HepG2 (cell line): ENCODE measurements around the gene ABHD17A. TPM values are rescaled to one million over a fixed set of nuclear protein-coding genes. Genes with fewer than 3 reads are reported as not detected.

ENCODE experiments used
- HES4 ChIP-seq: sonication (generic); formaldehyde crosslinking; IDR thresholded peaks from 2 replicates; pipeline ENCODE4 v1.9.0; 2021; ENCODE audit warnings: mild to moderate bottlenecking, missing genetic modification reagents, borderline replicate concordance
- HNRNPH1 ChIP-seq: fragments of 200-400 bp; formaldehyde crosslinking; optimal IDR thresholded peaks from 2 replicates; pipeline ENCODE3; 2017; ENCODE audit warnings: mild to moderate bottlenecking, low read depth, low read length
- MBD4 ChIP-seq: IDR thresholded peaks from 2 replicates; pipeline ENCODE4 v1.6.1; 2012; ENCODE audit warnings: low read length, inconsistent platforms, borderline replicate concordance
- MIER2 ChIP-seq: IDR thresholded peaks from 2 replicates; pipeline ENCODE4 v1.6.1; 2016; ENCODE audit warnings: missing biosample characterization, missing genetic modification reagents
- PHF21A ChIP-seq: sonication (generic); formaldehyde crosslinking; IDR thresholded peaks from 2 replicates; pipeline ENCODE4 v1.5.0; 2020; ENCODE audit warnings: mild to moderate bottlenecking, missing genetic modification reagents
- ZMYM2 ChIP-seq: sonication (generic); formaldehyde crosslinking; IDR thresholded peaks from 2 replicates; pipeline ENCODE4 v1.8.0; 2022; ENCODE audit warnings: mild to moderate bottlenecking, missing genetic modification reagents
- ZNF235 ChIP-seq: sonication (generic); formaldehyde crosslinking; IDR thresholded peaks from 2 replicates; pipeline ENCODE4 v1.8.1; 2023; ENCODE audit warnings: mild to moderate bottlenecking, missing genetic modification reagents, borderline replicate concordance
- ZNF333 ChIP-seq: sonication (generic); formaldehyde crosslinking; IDR thresholded peaks from 2 replicates; pipeline ENCODE4 v1.4.0; 2020; ENCODE audit warnings: mild to moderate bottlenecking, missing genetic modification reagents, borderline replicate concordance
- ZNF432 ChIP-seq: sonication (generic); formaldehyde crosslinking; IDR thresholded peaks from 2 replicates; pipeline ENCODE4 v1.5.0; 2020; ENCODE audit warnings: missing genetic modification reagents, mild to moderate bottlenecking, borderline replicate concordance
- ZNF780A ChIP-seq: sonication (generic); formaldehyde crosslinking; IDR thresholded peaks from 2 replicates; pipeline ENCODE4 v1.8.0; 2022; ENCODE audit warnings: mild to moderate bottlenecking, missing genetic modification reagents, moderate library complexity
- ZNF788 ChIP-seq: sonication (generic); formaldehyde crosslinking; IDR thresholded peaks from 2 replicates; pipeline ENCODE4 v1.5.0; 2020; ENCODE audit warnings: mild to moderate bottlenecking, missing genetic modification reagents, borderline replicate concordance
- ZNF850 ChIP-seq: sonication (generic); formaldehyde crosslinking; conservative IDR thresholded peaks from 2 replicates; pipeline ENCODE4 v1.9.0; 2021; ENCODE audit warnings: mild to moderate bottlenecking, missing genetic modification reagents
- polyA plus RNA-seq, 8 experiments: library from polyadenylated mRNA; depleted of rRNA in 3 of 8; stranded (reverse) in 7 of 8; unstranded in 1 of 8; fragments of >200 nt; fragmentation: Illumina TruSeq in 4 of 8; extraction: Trizol in 4 of 8; gene quantifications; 2 replicates each; pipeline versions ENCODE4 v1.2.1 to v1.2.3, GENCODE V29; 2011 to 2016; ENCODE audit warnings: low read depth in 4 of 8, missing spikeins in 1 of 8, mixed read lengths in 1 of 8; ENCODE audit not compliant: insufficient read depth in 1 of 8
- total RNA-seq, 5 experiments: library from RNA; depleted of rRNA; stranded (reverse); fragments of >200 nt; fragmentation: Illumina TruSeq; extraction: Trizol; gene quantifications; 2 replicates each; pipeline ENCODE4 v1.2.3, GENCODE V29; 2016; ENCODE audit warnings: low read depth in 1 of 5
- TF ChIP-seq, protein P1 (sequence below): sonication (generic); formaldehyde crosslinking; IDR thresholded peaks from 2 replicates; pipeline ENCODE4 v1.4.0; 2020; ENCODE audit warnings: mild to moderate bottlenecking, missing genetic modification reagents
- TF ChIP-seq, protein P2 (sequence below): sonication (generic); formaldehyde crosslinking; IDR thresholded peaks from 2 replicates; pipeline ENCODE4 v1.8.1; 2023; ENCODE audit warnings: mild to moderate bottlenecking, missing genetic modification reagents, borderline replicate concordance
- TF ChIP-seq, protein P3 (sequence below): sonication (generic); formaldehyde crosslinking; IDR thresholded peaks from 2 replicates; pipeline ENCODE4 v1.9.0; 2021; ENCODE audit warnings: missing genetic modification reagents, borderline replicate concordance
- TF ChIP-seq, protein P4 (sequence below), 2 experiments: sonication (generic) in 1 of 2; formaldehyde crosslinking in 1 of 2; IDR thresholded peaks; 2 replicates each; pipeline versions ENCODE4 v1.5.1 to v1.6.1; 2011 to 2020; ENCODE audit warnings: borderline replicate concordance in 1 of 2, low read depth in 1 of 2, low read length in 1 of 2, mild to moderate bottlenecking in 1 of 2, missing genetic modification reagents in 1 of 2, moderate library complexity in 1 of 2
- TF ChIP-seq, protein P5 (sequence below): sonication (generic); formaldehyde crosslinking; IDR thresholded peaks from 2 replicates; pipeline ENCODE4 v1.5.0; 2020; ENCODE audit warnings: mild to moderate bottlenecking, missing genetic modification reagents
- TF ChIP-seq, protein P6 (sequence below): sonication (generic); formaldehyde crosslinking; IDR thresholded peaks from 2 replicates; pipeline ENCODE4 v1.4.0; 2020; ENCODE audit warnings: missing genetic modification reagents

ABHD17A gene
- total and polyA plus RNA-seq, 2 of the 13 experiments (the other 11 are each of a cell fraction or from before 2014, with no cell fraction given), result 27.7 to 40.8 TPM

DNA sequence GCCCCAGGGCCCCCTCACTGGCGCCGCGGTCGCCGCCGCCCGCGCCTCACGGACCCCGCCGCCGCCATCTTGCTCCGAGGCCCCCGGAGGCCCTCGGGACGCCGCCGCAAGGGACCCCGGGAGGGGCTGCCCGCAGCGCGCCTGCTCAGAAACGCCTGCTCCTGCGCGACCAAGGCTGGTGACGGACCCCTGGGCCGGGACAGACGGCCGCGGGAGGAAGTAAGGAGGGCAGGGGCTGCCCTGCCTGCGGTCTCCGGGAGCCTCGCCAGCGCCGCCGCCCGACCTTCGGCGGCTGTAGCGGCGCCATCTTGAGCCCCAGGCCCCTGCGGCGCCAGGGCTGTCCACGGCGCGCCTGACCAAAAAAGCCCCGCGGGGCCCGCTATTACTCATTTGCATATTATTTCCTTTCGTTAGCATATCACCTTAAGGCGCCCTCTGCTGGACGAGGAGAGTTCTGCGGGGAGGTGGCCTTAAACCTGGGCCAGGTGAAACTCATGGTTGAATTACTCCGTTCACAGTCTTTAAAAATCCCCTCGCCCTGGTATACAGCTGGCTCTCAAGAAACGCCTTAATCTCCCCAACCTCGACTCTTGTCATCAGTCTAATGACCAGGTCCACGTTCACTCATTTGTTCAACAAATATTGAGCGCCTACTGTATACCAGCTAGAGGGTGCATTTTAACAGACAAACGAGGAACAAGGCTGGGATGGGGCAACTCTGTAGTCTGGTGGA, 36.7 kb downstream of the ABHD17A start, which contains the start of gene REXO1 (continued):
- TF ChIP-seq, protein P1, sequence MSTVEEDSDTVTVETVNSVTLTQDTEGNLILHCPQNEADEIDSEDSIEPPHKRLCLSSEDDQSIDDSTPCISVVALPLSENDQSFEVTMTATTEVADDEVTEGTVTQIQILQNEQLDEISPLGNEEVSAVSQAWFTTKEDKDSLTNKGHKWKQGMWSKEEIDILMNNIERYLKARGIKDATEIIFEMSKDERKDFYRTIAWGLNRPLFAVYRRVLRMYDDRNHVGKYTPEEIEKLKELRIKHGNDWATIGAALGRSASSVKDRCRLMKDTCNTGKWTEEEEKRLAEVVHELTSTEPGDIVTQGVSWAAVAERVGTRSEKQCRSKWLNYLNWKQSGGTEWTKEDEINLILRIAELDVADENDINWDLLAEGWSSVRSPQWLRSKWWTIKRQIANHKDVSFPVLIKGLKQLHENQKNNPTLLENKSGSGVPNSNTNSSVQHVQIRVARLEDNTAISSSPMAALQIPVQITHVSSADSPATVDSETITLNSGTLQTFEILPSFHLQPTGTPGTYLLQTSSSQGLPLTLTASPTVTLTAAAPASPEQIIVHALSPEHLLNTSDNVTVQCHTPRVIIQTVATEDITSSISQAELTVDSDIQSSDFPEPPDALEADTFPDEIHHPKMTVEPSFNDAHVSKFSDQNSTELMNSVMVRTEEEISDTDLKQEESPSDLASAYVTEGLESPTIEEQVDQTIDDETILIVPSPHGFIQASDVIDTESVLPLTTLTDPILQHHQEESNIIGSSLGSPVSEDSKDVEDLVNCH (CRISPR knock-in tag), result no peak
- TF ChIP-seq HNRNPH1 (no peak), ZNF432 (CRISPR knock-in tag) (no peak), MIER2 (CRISPR knock-in tag) (no peak), ZMYM2 (CRISPR knock-in tag) (0 out of 2 replicates have a peak, but pooled peaks have one; percentile 30), HES4 (CRISPR knock-in tag) (peak; percentile 62; the same call in 1 of the 2 replicates), ZNF235 (CRISPR knock-in tag) (no peak), MBD4 (no peak), ZNF333 (CRISPR knock-in tag) (no peak), PHF21A (peak; percentile 42; the same call in 1 of the 2 replicates), ZNF850 (no peak), ZNF780A (no peak), ZNF788 (peak; percentile 70; the same call in 1 of the 2 replicates)
- TF ChIP-seq, protein P2, sequence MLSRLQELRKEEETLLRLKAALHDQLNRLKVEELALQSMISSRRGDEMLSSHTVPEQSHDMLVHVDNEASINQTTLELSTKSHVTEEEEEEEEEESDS, result no peak
- TF ChIP-seq, protein P3, sequence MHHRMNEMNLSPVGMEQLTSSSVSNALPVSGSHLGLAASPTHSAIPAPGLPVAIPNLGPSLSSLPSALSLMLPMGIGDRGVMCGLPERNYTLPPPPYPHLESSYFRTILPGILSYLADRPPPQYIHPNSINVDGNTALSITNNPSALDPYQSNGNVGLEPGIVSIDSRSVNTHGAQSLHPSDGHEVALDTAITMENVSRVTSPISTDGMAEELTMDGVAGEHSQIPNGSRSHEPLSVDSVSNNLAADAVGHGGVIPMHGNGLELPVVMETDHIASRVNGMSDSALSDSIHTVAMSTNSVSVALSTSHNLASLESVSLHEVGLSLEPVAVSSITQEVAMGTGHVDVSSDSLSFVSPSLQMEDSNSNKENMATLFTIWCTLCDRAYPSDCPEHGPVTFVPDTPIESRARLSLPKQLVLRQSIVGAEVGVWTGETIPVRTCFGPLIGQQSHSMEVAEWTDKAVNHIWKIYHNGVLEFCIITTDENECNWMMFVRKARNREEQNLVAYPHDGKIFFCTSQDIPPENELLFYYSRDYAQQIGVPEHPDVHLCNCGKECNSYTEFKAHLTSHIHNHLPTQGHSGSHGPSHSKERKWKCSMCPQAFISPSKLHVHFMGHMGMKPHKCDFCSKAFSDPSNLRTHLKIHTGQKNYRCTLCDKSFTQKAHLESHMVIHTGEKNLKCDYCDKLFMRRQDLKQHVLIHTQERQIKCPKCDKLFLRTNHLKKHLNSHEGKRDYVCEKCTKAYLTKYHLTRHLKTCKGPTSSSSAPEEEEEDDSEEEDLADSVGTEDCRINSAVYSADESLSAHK (CRISPR knock-in tag), result no peak
- TF ChIP-seq, protein P4, sequence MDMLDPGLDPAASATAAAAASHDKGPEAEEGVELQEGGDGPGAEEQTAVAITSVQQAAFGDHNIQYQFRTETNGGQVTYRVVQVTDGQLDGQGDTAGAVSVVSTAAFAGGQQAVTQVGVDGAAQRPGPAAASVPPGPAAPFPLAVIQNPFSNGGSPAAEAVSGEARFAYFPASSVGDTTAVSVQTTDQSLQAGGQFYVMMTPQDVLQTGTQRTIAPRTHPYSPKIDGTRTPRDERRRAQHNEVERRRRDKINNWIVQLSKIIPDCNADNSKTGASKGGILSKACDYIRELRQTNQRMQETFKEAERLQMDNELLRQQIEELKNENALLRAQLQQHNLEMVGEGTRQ (IDR thresholded peaks at IDR 0.05; ENCODE audit: low read depth, low read length), result no peak
- TF ChIP-seq, protein P4 (CRISPR knock-in tag; IDR thresholded peaks at IDR 0.05; ENCODE audit: borderline replicate concordance), result peak; percentile 38; the same call in 1 of the 2 replicates
- TF ChIP-seq, protein P5, sequence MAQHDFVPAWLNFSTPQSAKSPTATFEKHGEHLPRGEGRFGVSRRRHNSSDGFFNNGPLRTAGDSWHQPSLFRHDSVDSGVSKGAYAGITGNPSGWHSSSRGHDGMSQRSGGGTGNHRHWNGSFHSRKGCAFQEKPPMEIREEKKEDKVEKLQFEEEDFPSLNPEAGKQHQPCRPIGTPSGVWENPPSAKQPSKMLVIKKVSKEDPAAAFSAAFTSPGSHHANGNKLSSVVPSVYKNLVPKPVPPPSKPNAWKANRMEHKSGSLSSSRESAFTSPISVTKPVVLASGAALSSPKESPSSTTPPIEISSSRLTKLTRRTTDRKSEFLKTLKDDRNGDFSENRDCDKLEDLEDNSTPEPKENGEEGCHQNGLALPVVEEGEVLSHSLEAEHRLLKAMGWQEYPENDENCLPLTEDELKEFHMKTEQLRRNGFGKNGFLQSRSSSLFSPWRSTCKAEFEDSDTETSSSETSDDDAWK, result no peak
- TF ChIP-seq, protein P6, sequence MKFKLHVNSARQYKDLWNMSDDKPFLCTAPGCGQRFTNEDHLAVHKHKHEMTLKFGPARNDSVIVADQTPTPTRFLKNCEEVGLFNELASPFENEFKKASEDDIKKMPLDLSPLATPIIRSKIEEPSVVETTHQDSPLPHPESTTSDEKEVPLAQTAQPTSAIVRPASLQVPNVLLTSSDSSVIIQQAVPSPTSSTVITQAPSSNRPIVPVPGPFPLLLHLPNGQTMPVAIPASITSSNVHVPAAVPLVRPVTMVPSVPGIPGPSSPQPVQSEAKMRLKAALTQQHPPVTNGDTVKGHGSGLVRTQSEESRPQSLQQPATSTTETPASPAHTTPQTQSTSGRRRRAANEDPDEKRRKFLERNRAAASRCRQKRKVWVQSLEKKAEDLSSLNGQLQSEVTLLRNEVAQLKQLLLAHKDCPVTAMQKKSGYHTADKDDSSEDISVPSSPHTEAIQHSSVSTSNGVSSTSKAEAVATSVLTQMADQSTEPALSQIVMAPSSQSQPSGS, result no peak
